Activated CD4-positive, CD25-positive, alpha-beta regulatory T cell (primary cell): ENCODE results near the gene B4GALT5.

ENCODE experiments used
- DNase-seq, 4 experiments: peaks; one replicate each; lab custom pipeline; 2025; lab: John Stamatoyannopoulos, UW

B4GALT5 gene

DNA sequence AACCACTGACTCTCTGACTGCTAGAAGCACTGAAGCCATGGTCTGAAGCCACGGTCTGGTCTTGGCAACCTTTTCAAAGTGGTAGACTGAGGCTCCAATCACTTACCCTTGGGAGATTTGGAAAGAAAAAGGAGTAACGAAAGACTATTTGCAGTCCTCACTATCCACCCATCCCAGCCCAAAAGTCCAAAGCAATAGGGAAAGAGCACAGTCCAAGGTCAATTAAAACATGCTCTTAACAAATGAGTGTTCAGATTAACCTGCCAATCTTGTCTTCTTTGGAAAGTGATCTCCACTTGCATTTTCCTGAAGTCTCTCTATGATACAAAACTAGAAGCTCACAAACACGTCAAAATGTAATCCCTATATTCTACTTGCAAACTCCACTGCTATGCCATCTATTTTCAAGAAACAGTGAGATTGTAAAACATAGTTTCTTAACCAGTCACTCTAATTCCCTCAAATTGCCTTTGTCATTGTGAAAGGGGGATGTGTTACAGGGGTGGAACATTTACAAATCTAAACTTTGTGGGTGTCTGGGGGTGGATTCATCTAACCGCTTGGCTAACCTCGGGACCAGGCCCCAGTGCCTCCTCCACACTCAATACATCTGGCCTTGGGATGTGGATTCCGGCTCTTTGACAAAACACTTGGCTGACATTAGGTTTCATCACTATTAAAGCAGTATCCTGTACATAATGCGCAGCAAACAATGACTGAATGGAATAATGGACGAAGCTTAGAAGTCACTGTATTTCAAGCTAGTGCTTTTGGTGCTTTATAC, 56.4 kb downstream of the B4GALT5 start:
- DNase-seq, result no peak

DNA sequence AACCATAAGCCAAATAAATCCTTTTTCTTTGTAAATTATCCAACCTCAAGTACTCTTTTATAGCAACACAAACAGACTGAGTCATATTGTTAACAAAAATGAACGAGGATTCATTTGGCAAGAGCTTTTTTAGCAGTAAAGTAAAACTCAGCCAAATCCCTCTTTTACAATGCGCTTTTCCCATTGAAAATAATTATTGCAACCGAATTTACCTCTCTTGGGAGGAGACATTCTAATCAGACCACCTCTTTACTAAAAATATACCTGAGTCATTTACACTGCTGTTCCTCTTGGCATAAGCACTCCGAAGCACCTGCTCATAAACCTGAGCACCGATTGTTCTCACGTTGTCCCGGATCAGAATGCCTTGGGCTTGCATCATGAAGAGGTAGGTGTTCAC, 57.4 kb downstream of the B4GALT5 start:
- DNase-seq, result no peak

DNA sequence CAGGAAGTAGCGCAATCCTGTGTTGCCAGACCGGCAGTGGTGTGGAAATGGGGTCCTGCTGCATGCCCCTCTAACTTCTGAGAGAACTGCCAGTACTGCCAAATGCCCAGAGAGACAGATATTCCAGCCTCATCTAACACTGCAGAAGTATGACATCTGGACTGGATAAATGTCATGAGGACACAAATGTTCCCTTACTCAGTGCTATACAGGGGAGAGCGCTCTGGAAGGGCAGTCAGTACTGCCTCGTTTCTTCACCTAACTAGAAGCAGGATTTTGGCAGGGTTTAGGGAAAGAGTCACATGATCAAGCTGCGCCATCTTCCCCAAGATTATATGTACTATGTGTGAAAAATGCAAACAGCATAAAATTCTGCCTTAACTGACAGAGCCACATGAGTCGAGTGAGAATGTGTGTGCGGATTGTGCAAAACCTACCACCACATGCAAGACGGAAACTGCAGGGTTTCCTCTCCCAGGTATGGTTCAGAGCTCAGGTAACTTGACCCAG, 59.7 kb downstream of the B4GALT5 start:
- no peak for DNase-seq

DNA sequence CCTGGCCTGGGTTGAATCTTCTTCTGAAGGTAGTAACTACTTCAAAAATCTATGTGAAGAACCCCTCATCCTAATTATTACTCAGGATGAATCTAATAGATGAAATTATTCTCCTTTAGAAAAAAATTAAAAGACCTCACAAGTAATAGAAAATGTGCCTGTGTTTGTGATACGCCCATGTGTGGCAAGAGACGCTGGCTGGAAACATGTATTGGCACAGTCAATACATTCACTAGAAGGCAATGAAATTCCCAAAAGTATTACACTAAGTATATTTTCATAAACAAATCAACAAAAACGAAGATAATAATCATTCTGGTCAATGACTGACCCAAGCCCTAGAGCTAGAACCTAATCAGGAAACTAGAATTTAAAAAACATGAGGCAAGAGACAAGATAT, 64.0 kb downstream of the B4GALT5 start:
- DNase-seq, result no peak

DNA sequence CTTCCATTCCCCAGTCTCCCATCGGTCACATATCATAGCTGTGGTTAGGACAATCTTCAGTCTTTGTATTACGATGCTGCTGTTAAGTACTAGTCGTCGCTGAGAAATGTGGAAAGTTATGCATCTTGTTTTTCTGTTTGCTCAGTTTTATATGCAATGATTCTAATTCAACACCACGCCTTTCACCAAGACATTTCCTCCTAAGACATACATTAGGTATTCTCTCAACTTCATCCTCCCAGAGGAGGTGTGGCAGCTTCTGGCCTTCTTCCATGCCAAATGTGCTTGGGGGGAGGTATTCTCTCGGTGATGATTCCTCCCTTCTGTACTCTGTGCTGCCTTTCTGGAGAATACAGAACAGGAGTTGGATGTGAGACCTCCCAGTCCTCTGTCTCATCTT, 66.1 kb downstream of the B4GALT5 start:
- no peak for DNase-seq

DNA sequence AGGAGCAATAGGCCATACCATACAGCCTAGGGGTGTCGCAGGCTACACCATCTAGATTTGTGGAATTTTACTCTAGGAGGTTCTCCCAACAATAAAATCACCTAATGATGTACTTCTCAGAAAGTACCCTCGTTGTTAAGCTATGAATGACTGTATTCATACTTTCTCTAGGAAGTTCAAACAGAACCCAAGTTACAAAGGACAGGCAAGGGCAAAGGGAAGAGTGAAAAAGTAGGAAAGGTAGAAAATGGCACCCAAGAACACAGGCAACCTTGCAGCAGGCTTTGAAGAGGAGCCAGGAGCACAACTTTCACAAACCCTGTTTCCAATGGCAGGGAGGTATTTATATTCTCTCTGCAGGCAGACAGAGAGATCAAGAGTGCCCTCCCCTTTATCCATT, 67.2 kb downstream of the B4GALT5 start:
- DNase-seq, result no peak

DNA sequence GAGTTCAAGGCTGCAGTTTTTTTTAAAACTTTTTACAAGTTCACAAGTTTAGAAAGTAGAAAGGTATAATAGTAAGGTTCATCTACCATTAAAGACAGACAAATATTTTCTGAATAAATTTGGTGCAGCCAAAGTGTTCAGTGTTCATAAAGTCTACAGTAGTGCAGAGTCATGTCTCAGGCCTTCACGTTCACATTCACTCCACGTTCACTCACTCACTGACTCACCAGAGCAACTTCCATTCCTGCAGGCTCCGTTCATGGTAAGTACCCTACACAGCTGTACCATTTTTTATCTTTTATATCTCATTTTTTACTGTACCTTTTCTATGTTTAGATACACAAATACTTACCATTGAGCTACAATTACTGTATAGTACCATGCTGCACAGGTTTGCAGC, 67.6 kb downstream of the B4GALT5 start:
- no peak for DNase-seq

DNA sequence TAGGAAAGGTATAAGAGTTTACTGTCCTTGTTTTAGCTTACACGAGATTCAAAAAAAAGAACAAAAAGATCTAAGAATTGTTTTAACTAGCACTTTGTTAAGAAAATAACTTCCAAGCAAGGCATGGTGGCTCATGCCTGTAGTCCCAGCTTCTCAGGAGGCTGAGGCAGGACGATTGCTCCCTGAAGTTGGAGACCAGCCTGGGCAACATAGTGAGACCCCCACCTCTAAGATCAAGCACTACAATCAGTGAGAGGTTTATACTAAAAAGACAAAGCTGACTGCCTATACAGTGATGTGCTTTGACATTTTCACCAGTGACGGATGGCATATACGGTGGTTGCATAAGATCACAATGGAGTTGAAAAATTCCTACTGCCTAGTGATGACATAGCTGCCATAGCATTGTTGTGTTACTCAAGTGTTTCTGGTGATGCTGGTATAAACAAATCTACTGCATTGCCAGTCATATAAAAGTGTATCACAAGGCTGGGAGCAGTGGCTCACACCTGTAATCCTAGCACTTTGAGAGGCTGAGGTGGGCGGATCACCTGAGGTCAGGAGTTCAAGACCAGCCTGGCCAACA, 68.6 kb downstream of the B4GALT5 start:
- no peak for DNase-seq

DNA sequence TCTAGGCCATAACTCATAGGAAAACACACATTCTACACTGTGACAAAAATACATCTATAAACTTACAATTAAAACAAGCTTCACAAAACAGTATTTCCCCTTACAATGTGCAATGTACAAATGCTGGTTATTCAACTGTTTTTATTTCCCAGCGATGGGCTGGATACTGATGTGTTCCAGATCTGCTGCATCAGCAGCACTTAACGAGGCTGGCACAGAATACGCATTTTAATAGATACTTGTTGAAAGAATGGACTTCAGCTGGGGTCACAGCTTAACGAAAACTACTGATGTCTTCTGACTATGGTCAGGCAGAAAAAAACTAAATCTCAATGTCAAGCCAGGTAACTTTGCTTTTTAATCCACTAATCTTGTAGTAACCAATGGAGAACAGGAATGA, 70.9 kb downstream of the B4GALT5 start:
- no peak for DNase-seq

DNA sequence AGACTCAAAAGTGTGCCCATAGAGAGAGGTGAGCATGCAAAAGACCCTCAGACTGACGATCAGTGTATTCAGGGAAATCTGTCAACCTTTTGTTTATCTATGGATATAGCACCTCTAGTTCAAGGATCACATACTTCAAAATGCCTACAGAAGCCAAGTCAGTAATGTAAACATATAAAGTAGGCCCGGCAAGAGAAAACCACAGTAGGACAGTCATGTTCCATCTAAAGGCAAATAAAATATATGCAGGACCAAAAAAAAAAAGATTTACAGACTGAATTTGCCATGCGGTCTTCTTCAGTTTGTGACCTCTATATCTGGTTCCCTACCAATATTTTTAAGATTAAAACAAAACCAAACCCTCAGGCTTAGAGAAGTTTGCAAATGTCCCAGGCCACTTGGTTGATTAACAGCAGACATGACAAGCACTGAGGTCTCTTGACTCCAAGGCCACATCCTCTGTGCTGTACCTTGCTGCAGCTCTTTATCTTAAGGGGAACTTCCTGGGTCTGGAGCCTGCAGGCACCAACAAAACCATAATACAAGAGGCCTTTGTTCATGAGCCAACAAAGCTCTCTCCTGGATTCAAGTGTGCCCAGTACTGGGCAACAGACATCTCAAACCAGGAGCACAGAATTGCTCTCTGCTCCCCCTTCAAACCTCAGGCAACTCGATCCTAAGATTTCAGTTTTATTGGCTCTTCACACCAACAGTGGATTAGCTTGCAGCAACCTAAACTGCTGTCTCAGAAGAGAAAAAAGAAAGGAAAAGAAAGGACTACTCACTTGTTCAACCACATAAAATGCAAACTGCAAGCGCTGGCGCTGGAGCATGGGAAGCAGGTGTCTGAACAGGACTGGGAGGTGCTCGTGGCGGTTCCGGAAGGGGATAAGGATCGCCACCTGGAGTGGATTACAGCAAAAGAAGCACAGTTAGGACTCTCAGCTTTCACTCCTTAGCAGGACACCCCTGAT, 71.7 kb downstream of the B4GALT5 start:
- DNase-seq, result no peak

DNA sequence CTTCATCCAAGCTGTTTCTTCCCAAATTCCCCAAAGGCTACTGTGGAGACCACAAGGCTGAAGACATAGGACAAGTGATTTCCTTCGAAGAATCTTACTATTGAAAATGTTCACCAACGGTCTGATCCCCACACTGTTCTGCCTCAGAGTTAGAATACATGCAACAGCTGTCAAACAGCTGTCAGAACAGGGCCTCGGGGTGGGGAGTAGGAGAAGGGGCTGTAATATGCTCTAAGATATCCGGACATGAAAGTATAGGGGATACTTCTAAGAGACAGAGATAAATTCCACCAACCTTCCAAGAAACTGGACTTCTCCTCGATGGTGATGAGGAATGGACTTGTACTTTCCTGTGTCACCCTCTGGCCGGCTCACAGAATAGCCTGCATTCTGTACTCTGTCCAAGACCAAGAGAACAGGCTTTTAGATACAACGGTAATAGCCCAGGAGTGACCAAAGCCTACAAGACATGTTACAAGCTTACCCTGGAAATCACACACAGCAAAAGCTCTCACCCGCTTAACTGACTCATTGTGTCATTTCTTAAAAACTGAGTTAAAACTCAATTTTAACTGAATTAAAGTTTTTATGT, 76.5 kb downstream of the B4GALT5 start:
- no peak for DNase-seq

DNA sequence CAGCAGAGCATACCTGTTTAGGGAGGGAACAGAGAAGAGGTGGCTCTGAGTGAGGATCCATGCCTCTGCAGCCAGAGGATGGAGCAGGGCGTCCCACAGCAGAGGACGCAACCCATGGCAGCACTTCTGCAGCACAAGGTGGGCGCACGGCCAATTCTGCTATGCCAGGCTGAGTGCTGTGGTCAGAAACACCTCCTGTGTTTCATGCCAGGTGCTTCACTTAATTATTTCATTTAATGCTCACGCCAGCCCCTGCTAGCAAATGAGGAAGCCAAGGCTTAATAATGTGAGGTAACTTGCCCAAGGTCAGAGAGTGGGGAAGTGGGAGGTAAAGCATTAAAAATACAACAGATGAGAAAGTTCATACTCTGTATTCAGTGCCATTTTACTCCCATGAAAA, 77.2 kb downstream of the B4GALT5 start:
- DNase-seq, result no peak

DNA sequence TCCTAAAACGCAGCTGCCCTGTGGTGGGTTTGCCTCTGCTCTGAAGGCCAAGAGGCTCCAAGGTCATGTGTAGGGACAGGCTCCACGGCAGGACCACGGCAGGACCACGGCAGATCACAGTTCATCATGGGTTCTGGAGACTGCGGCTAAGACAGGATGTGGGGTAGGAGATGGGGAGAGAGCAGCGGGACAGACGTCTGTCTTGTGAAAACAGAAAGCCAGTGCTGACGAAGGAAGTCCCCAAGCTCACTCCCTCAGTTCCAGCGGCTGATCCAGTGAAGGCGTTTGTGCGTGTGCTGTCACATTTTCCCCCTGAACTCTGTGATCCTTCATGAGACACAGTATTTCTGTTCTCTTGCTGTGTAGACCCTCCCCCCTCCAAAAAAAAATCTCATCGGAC, 77.8 kb downstream of the B4GALT5 start:
- no peak for DNase-seq

DNA sequence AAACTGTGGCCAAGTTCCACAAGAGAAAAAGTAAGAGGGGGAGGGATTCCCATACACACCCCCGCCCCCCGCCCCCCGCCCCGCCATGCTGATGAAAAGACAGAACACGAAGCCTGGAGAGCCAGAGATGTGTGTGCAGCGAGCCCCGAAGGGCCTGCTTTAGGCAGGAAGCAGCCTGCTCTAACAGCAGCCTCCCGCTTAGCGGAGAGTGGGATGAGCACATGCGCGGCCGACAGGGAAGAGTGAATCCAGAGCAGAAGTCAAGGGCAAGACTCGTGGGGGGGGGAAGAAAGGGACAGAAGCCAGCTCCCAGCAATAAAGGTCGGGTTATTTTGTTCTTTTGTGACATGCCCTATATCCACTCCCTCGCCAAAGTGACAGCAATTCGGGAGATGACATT, 78.5 kb downstream of the B4GALT5 start:
- DNase-seq, result no peak

DNA sequence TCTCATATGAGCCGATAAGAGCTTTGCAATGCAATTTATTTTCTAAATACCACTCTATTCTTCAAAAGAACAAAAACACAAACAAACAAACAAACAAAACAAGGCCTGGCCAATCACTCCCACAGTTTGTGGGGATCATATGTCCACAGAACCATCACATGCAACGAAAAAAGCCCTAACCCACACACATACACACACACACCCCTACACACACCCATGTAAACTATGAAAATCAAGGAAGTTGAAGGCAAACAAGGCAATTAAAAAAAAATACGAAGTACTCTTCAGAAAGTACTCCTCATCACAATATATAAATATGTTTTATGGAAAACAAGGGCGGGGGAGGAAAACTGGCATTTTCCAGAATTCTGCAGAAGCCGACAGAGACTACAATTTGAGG, 79.6 kb downstream of the B4GALT5 start:
- no peak for DNase-seq

DNA sequence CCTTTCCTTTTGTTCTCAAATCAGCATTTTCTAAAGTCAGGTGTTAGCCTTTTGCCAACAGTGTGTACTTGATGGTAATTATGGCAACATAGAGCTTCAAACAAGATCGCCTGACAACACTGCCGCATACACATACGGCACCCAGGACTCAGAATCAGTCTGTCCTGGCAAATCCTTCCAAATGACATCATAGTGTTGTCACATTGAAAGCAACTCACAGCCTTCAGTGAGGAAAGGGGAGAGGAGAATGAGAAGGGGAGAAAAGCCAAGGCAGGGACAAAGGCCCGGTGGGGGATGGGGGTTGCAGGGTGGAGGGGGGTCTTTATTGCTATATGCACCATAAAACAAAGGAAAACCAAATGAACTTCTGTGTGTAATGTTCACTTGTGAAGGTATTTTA, 80.0 kb downstream of the B4GALT5 start:
- DNase-seq, result no peak

DNA sequence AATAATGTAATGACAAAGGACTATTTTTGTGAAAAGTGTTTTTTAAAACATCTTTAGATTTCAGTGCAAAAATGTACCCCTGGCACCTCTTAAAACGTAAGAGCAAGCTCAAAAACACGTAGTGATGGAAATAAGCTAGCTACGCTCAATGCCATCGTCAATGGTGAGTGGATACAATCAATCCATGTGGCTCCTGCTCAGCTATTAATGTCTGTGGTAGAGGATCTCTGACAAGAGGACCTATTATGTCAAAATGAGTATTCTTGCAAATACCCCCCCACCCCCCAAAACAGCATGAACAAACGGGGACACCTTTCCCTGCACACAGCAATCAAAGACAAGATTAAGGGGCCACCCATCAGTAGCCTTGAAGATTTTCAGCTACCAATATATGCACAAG, 80.7 kb downstream of the B4GALT5 start:
- no peak for DNase-seq

DNA sequence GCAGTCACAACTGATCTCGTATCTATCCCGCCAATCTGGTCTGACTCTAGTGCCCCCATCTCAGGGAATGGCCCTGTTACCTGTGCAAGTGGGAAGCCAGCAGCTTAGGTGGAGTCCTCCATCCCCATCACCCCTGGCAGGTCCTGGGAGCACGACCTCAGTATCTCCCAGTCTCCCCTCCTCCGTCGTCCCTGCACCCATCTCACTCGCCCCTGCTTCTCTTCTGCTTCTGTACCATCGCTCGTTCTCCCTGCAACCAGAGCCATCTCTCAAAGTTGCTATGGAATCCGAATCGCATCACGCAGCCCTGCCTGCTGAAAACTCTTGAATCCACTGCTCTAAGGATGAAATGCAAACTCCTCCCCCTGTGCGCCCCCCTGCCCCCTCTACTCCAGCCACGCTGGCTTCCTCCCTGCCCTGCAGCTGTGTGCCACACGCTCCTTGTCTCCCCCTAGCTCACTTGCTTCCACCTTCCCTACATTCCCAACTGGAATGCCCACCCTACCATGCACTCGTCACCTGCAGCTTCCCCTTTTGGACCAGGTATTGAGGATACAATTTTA, 81.7 kb downstream of the B4GALT5 start:
- DNase-seq, result no peak

DNA sequence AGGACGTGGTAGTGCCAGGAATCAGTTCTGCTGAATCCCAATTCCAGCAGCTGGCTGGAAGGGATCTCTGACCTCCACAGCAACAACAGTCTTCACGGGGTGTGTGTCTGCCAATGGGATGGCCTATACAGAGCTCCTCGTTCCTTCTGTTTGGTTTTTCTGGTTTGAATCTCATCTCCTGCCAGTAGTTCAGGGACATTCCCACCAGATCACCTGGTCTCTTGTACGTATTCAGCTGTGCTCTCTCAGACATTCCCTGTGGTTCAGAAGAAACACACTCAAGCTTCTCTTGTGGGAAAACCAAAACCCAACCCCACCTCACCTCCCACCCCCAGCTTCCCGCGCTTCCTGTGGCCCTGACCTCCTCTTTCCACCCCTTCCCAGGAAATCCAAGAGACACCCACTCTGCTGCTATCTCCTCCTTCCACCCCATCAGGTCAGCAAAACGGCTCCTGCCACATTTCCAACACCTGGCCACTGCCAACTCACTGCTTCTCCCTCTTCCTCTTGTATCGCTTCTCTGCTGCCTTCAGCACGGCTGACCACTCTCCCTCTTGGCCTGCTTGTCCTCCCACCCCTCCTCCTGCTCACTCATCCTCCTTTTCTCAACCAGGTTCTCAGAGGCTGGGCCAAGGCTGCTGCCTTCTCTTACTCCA, 82.5 kb downstream of the B4GALT5 start:
- no peak for DNase-seq

DNA sequence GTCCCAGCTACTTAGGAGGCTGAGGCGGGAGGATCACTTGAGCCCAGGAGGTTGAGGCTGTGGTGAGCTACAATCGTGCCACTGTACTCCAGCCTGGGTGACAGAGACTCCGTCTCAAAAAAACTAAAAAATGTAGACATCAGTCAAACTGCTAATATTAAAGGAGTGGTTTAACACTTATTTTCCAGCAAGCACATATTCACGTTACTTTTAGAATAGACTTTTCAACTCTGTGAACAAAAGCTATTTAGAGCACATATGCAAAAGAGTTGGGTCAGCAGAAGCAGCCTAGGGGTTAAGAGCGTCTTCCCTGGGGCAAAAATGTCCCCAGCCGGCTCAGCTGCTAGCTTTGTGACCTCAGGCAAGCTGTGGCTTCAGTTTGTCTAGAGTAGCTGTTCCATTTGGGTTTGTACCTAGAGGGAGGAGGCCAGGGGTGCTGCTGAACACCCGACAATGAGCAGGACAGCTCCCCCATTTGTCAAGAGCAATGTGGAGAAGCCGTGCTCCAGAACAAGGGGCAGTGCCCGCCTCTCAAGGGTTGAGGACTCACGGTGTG, 83.2 kb downstream of the B4GALT5 start:
- DNase-seq, result no peak

DNA sequence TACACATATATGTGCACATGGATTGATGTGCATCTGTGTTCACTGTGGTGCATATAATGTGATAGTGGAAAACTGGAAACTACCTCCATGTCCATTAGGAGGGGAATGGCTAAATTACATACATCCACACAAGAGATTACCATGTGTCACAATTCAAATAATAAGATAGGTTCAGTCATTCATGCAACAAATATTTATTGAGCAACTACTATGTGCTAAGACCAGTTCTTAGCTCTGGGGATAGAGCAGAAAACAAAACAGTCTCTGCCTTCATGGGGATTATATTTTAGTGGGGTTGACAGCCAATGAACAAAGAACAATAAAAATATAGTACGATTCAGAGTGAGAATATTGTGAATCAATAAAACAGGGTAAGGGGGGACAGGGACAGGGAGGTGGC, 84.1 kb downstream of the B4GALT5 start:
- DNase-seq, result no peak
